Lower leg skin (tissue), 4 donors: ENCODE results near the gene MOGAT3. TPM values are rescaled to one million over a fixed set of nuclear protein-coding genes. Genes with fewer than 3 reads are reported as not detected.

Experiments used
- DNase-seq, 2 donors: peaks; one replicate each; pipeline ENCODE4 v3.0.0-alpha.2; 2019; ENCODE audit warnings: low spot score in 2 of 2
- H3K4me3 ChIP-seq: fragments of 200-600 bp; sonication (generic); 2 replicates; pipeline ENCODE4 v1.5.1; 2017; ENCODE audit warnings: mild to moderate bottlenecking, low read depth; ENCODE audit not compliant: poor library complexity, severe bottlenecking
- CTCF ChIP-seq, 3 donors: fragments of 450-650 bp; IDR thresholded peaks; one replicate each; pipeline ENCODE4 v1.5.1; 2016; ENCODE audit warnings: antibody characterized with exemption in 3 of 3, mild to moderate bottlenecking in 3 of 3, moderate library complexity in 2 of 3
- POLR2A ChIP-seq, 2 donors: fragments of 450-650 bp; IDR thresholded peaks; one replicate each; pipeline ENCODE4 v1.6.1; 2016 to 2017; ENCODE audit warnings: antibody characterized with exemption in 2 of 2, mild to moderate bottlenecking in 1 of 2, moderate library complexity in 1 of 2
- WGBS, 2 donors: methylation state at CpG; one replicate each; pipeline ENCODE4 v1.1.5; 2018; 5-methylcytosine and 5-hydroxymethylcytosine counted together
- intact Hi-C: fragments of 100-400 bp; cut with DNase I; formaldehyde crosslinking; loops from one replicate; pipeline ENCODE4 v1.15.0; 2023; ENCODE audit warnings: low total_unique reads
- microRNA-seq, 2 donors: library from miRNA; unstranded; fragments of <30 nt; microRNA quantifications; one replicate each; pipeline ENCODE4, GENCODE V29; 2016; ENCODE audit warnings: borderline replicate concordance in 2 of 2, borderline number of aligned reads in 1 of 2
- total RNA-seq, 4 donors: library from RNA; depleted of rRNA; stranded (reverse); fragments of >200 nt; gene quantifications; one replicate each; pipeline ENCODE4 v1.1.0, GENCODE V29; 2016

The MOGAT3 gene
- total RNA-seq, 4 donors from 2014 or later, result not detected

GRCh38 chr7:101151908-101152651 lies 48.8 kb downstream of the MOGAT3 start:
- no peak for DNase-seq
- no peak overlapping the region for H3K4me3 ChIP-seq
- intact Hi-C loops, result no loop called here
- WGBS, 2 donors, result 64 to 76% methylated on average over 2 of the region's 2 CpGs
- TF ChIP-seq POLR2A (IDR thresholded peaks at IDR 0.05), result no peak
- no peak for TF ChIP-seq CTCF (IDR thresholded peaks at IDR 0.05)

Small RNAs within 50 kb of the gene (microRNA-seq; reads per million reads assigned to microRNA genes)
- gene MIR4653, result 0 reads per million in 2 donors

Other genes with a start within 250 kb of the MOGAT3 start
- not detected for gene MUC12, start 231.5 kb downstream of the MOGAT3 start, total RNA-seq
- gene MUC17, start 181.0 kb downstream of the MOGAT3 start, total RNA-seq, result not detected
- 10 to 100 TPM; 13.9 to 22.2 (median 17.3) TPM for gene TRIM56, start 115.6 kb downstream of the MOGAT3 start, total RNA-seq
- gene SERPINE1, start 73.9 kb downstream of the MOGAT3 start, total RNA-seq, result 1 to 10 TPM; 4.8 to 9.4 (median 8.9) TPM
- 10 to 100 TPM; 52.9 to 81.2 (median 61.2) TPM for gene AP1S1, start 46.6 kb downstream of the MOGAT3 start, total RNA-seq
- gene VGF, start 35.5 kb downstream of the MOGAT3 start, total RNA-seq, result 1 to 10 TPM in 2 of 4 donors, under 1 TPM in 1, not detected in 1; 0.91 to 6.3 (median 2.5) TPM
- not detected for gene NAT16, start 20.7 kb downstream of the MOGAT3 start, total RNA-seq
- gene PLOD3, start 16.5 kb upstream of the MOGAT3 start, total RNA-seq, result 10 to 100 TPM; 16.4 to 31.9 (median 23.3) TPM
- 10 to 100 TPM; 45.3 to 87.6 (median 72.3) TPM for gene ZNHIT1, start 17.1 kb upstream of the MOGAT3 start, total RNA-seq
- 10 to 100 TPM in 3 of 4 donors, 1 to 10 TPM in 1; 9.5 to 21.2 (median 13.0) TPM for gene CLDN15, start 36.8 kb upstream of the MOGAT3 start, total RNA-seq
- gene FIS1, start 44.0 kb upstream of the MOGAT3 start, total RNA-seq, result 100 to 1,000 TPM; 162 to 273 (median 213) TPM
- gene IFT22, start 120.8 kb upstream of the MOGAT3 start, total RNA-seq, result 10 to 100 TPM; 10.7 to 15.7 (median 12.5) TPM
- gene COL26A1, start 161.8 kb upstream of the MOGAT3 start, total RNA-seq, result under 1 TPM in 1 of 4 donors, not detected in 3; 0.06 TPM